HFFc6 (cell line): ENCODE measurements around the gene ZNF76. TPM values are rescaled to one million over a fixed set of nuclear protein-coding genes. Genes with fewer than 3 reads are reported as not detected.

Experiments
- DNase-seq: peaks from one replicate; pipeline ENCODE4 v3.0.0-alpha.2; 2018
- H3K27ac Mint-ChIP-seq: 2 replicates; pipeline ENCODE4 v1.8.0; 2020; ENCODE audit warnings: mild to moderate bottlenecking, mixed read lengths
- H3K27me3 Mint-ChIP-seq: 2 replicates; pipeline ENCODE4 v1.8.0; 2021; ENCODE audit warnings: mild to moderate bottlenecking, moderate library complexity, mixed read lengths; ENCODE audit not compliant: insufficient read depth
- H3K36me3 Mint-ChIP-seq: 2 replicates; pipeline ENCODE4 v1.8.0; 2021; ENCODE audit warnings: low read depth, mixed read lengths
- H3K4me1 Mint-ChIP-seq: 2 replicates; pipeline ENCODE4 v1.8.0; 2020; ENCODE audit warnings: low read depth, mixed read lengths
- H3K4me3 Mint-ChIP-seq: 2 replicates; pipeline ENCODE4 v1.8.0; 2020; ENCODE audit warnings: mild to moderate bottlenecking, moderate library complexity, mixed read lengths
- H3K9me3 Mint-ChIP-seq: 2 replicates; pipeline ENCODE4 v1.8.0; 2020; ENCODE audit warnings: mild to moderate bottlenecking, mixed read lengths
- total RNA-seq, 6 experiments: library from RNA; stranded (reverse); fragmentation: NEBNext Ultra II Directional; extraction: Animal tissue kit (Norgen Biotek cat#: 25700); gene quantifications; 2 replicates in 1 of 6; 3 replicates in 5 of 6; pipeline ENCODE4 v1.2.3, GENCODE V29; 2021
- TF ChIP-seq, protein P1 (sequence below): fragments of 200-600 bp; sonication (generic); IDR thresholded peaks from 2 replicates; pipeline ENCODE4 v1.5.0; 2021; ENCODE audit warnings: antibody characterized with exemption, mild to moderate bottlenecking

The ZNF76 gene
- total RNA-seq, 6 experiments from 2014 or later, result 12.7 to 17.1 (median 16.4) TPM

DNA sequence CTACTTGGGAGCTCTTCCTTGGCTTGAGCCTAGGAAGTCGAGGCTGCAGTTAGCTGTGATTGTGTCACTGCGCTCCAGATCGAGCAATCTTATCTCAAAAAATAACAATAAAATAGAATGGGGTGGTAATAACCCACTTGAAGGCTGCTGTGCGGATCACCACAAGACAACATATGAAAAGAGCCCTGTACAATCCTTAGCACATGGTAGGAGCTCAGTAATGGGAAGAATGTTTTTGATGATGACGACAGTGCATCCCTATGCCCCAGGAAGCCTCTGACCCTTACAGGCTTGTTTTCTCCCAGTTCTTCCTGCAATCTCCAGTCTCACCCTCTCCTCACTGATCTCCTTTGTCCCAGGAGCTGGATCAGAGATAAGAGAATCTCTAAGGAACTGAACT, 30.2 kb upstream of the ZNF76 start:
- H3K36me3 Mint-ChIP-seq, result peaks cover 23% of the 10 kb centered on the region
- peaks cover 2% of the 10 kb centered on the region for H3K27me3 Mint-ChIP-seq
- DNase-seq, result no peak
- H3K9me3 Mint-ChIP-seq, result no peaks in the 10 kb centered on the region
- no peak overlapping the region for H3K27ac Mint-ChIP-seq
- TF ChIP-seq, protein P1, sequence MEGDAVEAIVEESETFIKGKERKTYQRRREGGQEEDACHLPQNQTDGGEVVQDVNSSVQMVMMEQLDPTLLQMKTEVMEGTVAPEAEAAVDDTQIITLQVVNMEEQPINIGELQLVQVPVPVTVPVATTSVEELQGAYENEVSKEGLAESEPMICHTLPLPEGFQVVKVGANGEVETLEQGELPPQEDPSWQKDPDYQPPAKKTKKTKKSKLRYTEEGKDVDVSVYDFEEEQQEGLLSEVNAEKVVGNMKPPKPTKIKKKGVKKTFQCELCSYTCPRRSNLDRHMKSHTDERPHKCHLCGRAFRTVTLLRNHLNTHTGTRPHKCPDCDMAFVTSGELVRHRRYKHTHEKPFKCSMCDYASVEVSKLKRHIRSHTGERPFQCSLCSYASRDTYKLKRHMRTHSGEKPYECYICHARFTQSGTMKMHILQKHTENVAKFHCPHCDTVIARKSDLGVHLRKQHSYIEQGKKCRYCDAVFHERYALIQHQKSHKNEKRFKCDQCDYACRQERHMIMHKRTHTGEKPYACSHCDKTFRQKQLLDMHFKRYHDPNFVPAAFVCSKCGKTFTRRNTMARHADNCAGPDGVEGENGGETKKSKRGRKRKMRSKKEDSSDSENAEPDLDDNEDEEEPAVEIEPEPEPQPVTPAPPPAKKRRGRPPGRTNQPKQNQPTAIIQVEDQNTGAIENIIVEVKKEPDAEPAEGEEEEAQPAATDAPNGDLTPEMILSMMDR, result no peak
- H3K4me3 Mint-ChIP-seq, result no peak overlapping the region
- peaks cover 23% of the 10 kb centered on the region for H3K4me1 Mint-ChIP-seq

DNA sequence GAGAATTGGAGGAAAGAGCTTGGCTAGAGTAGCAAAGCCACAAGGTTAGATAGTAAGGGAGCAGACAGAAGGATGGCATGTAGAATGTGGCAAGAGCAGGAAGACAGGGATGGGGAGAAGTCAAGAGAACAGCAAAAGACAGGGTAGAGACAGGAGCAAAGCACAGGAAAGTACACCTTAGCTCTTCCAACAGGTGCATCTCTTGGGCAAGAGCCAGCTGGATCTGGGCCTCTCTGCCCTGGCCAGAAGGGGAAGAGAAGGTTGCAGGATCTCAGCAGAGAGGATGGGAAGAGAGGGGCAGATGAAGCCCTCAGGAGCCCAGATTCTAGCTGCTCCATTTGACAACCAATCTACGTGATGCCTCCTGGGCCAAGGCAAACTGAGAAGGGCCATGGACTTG, 29.0 kb upstream of the ZNF76 start:
- Mint-ChIP-seq H3K4me1 (peaks cover 29% of the 10 kb centered on the region), H3K27ac (no peak overlapping the region; the same call in 1 of the 2 replicates), H3K9me3 (peaks cover 5% of the 10 kb centered on the region), H3K27me3 (peaks cover 2% of the 10 kb centered on the region), H3K4me3 (no peak overlapping the region), H3K36me3 (peaks cover 34% of the 10 kb centered on the region)
- no peak for DNase-seq
- TF ChIP-seq, protein P1, result no peak

DNA sequence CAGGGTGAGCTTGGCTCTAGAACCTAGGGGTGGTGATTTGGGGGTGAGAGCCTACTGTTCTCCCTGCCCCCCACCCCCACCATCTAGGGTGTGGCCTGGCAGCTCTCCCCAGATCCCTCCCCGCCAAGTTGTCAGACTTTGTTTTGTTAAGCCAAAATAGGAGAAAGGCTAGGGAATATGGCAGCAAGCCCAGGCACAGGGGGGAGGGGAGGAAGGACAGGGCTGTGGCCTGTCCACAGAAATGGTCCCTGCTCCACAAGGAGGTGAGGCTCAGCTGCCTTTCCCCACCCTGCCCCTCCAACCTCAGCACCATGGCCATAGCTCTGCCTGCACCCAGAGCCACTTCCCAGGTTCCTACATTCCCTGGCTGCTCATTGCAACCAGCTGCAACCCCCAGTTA, 28.6 kb upstream of the ZNF76 start:
- Mint-ChIP-seq H3K27ac (no peak overlapping the region), H3K9me3 (peaks cover 5% of the 10 kb centered on the region), H3K27me3 (peaks cover 2% of the 10 kb centered on the region), H3K36me3 (peaks cover 38% of the 10 kb centered on the region), H3K4me1 (peaks cover 26% of the 10 kb centered on the region), H3K4me3 (no peak overlapping the region)
- DNase-seq, result no peak
- TF ChIP-seq, protein P1, result no peak

DNA sequence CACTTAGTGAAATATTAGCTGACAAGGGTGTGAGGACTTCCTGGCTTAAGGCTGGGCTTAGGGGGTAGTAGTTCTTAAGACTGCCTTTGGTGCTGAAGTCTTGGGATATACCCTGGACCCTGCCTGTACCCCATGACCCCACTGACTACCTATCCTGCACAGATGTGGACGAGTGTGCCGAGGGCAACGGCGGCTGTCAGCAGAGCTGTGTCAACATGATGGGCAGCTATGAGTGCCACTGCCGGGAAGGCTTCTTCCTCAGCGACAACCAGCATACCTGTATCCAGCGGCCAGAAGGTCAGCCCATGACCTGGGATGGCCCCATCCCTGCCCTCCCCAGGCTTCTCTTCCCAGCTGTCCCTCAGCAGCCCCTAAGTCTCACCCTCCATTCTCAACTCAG, 28.0 kb upstream of the ZNF76 start:
- TF ChIP-seq, protein P1, result no peak
- Mint-ChIP-seq H3K4me3 (no peak overlapping the region), H3K27ac (no peak overlapping the region; the same call in 1 of the 2 replicates), H3K27me3 (peaks cover 2% of the 10 kb centered on the region), H3K9me3 (peaks cover 5% of the 10 kb centered on the region), H3K4me1 (peaks cover 23% of the 10 kb centered on the region), H3K36me3 (peaks cover 44% of the 10 kb centered on the region)
- no peak for DNase-seq

DNA sequence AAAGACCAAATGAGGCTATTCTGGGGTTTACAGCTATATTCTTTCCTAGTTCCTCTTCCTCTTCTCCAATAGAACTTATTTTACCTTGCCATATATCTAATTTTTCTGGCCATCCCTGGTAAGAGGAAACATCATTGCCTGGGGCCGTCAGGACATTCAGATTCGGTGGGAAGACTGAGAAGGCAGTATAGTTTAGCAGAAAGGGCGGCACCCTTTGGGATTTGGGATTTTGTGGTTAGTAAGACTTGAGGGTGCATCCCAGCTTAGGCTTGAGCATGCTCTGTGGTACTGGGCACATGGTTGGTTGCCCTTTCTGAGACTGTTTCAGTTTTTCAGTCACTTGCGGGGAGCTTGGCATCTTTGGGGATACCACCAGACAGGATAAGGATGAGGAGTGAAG, 24.6 kb upstream of the ZNF76 start:
- Mint-ChIP-seq H3K36me3 (peaks cover 48% of the 10 kb centered on the region), H3K4me3 (no peak overlapping the region), H3K27me3 (peaks cover 2% of the 10 kb centered on the region), H3K4me1 (peaks cover 36% of the 10 kb centered on the region), H3K9me3 (peaks cover 5% of the 10 kb centered on the region), H3K27ac (no peak overlapping the region)
- TF ChIP-seq, protein P1, result no peak
- no peak for DNase-seq

DNA sequence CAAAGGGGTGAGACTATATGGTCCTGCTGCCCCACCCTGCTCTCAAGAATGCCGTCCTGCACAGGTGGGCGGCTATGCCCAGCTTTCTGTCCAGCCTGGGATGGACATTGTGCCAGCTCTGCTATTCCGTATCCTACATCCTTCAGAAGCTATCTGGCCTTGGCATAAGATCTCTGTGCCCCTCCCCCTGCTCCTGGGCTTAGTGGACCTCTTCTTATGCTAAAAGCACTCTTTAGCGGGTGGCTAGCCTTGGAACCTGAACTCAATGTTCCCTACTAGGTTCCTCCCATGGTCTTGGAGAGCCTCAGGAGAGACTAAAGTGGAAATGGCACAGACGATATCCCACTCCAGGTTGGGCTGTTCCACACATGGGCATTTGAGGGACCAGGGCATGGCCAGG, 23.3 kb upstream of the ZNF76 start:
- Mint-ChIP-seq H3K9me3 (peaks cover 5% of the 10 kb centered on the region), H3K27ac (no peak overlapping the region), H3K36me3 (peaks cover 43% of the 10 kb centered on the region), H3K27me3 (peaks cover 2% of the 10 kb centered on the region), H3K4me1 (peaks cover 29% of the 10 kb centered on the region), H3K4me3 (no peak overlapping the region)
- TF ChIP-seq, protein P1, result no peak
- no peak for DNase-seq
